DND-41 (cell line): ENCODE results near the gene IFT43.

Source experiments
- CTCF ChIP-seq: IDR thresholded peaks from 2 replicates; pipeline ENCODE4 v1.5.1; 2012; ENCODE audit warnings: borderline replicate concordance, low read length, moderate library complexity, mild to moderate bottlenecking; ENCODE audit not compliant: poor library complexity, severe bottlenecking; ENCODE audit errors: extremely low read depth
- EZH2 ChIP-seq: IDR thresholded peaks from 3 replicates; pipeline ENCODE4 v1.6.1; 2012; ENCODE audit warnings: borderline replicate concordance, low read depth, mild to moderate bottlenecking, moderate library complexity, low read length, inconsistent platforms; ENCODE audit not compliant: severe bottlenecking

- peak; percentile 28 for TF ChIP-seq CTCF
- no peak for TF ChIP-seq EZH2
Measured at GRCh38 chr14:75970989-75971388, 14.6 kb upstream of the IFT43 start.
